Keratinocyte (primary cell): Measurements from ENCODE around the gene ASTL. TPM values are rescaled to one million over a fixed set of nuclear protein-coding genes. Genes with fewer than 3 reads are reported as not detected.

ENCODE experiments used
- DNase-seq: peaks from one replicate; pipeline ENCODE4 v3.0.0-alpha.2; 2011; ENCODE audit warnings: low read depth, missing footprints, low spot score
- FAIRE-seq: peaks from 2 replicates; lab custom pipeline; 2011; peaks lifted over from hg19 to GRCh38; lab: Jason Lieb, UNC
- H2AFZ ChIP-seq: 2 replicates; pipeline ENCODE4 v1.6.0; 2012; ENCODE audit warnings: low read length, control low read depth, inconsistent platforms; ENCODE audit not compliant: control insufficient read depth
- H3K27ac ChIP-seq: 2 replicates; pipeline ENCODE4 v1.5.1; 2011; ENCODE audit warnings: low read length; ENCODE audit not compliant: control insufficient read depth, insufficient read depth
- H3K27me3 ChIP-seq: 3 replicates; pipeline ENCODE4 v1.6.0; 2011; ENCODE audit warnings: low read length; ENCODE audit not compliant: control insufficient read depth, insufficient read depth; ENCODE audit errors: extremely low read depth
- H3K36me3 ChIP-seq, 2 experiments: 2 replicates in 1 of 2; 3 replicates in 1 of 2; pipeline ENCODE4 v1.5.1; 2011; ENCODE audit warnings: low read length in 2 of 2, mild to moderate bottlenecking in 1 of 2; ENCODE audit not compliant: control insufficient read depth in 2 of 2, insufficient read depth in 2 of 2; ENCODE audit errors: extremely low read depth in 1 of 2
- H3K4me1 ChIP-seq: 3 replicates; pipeline ENCODE4 v1.5.1; 2011; ENCODE audit warnings: low read length; ENCODE audit not compliant: control insufficient read depth, insufficient read depth; ENCODE audit errors: extremely low read depth
- H3K4me2 ChIP-seq: 3 replicates; pipeline ENCODE4 v1.6.0; 2011; ENCODE audit warnings: low read depth, low read length; ENCODE audit not compliant: control insufficient read depth, insufficient read depth; ENCODE audit errors: extremely low read depth
- H3K4me3 ChIP-seq, 3 experiments: fragments of 200-600 bp in 1 of 3; sonication (generic) in 1 of 3; 2 replicates in 2 of 3; 3 replicates in 1 of 3; pipeline ENCODE4 v1.5.1; 2011 to 2016; ENCODE audit warnings: low read length in 3 of 3, mild to moderate bottlenecking in 3 of 3, control low read depth in 2 of 3, inconsistent platforms in 1 of 3, low read depth in 1 of 3, mixed read lengths in 1 of 3, mixed run types in 1 of 3, moderate library complexity in 1 of 3; ENCODE audit not compliant: control insufficient read depth in 2 of 3, insufficient read depth in 2 of 3; ENCODE audit errors: extremely low read depth in 1 of 3
- H3K79me2 ChIP-seq: 2 replicates; pipeline ENCODE4 v1.6.0; 2012; ENCODE audit warnings: low read length; ENCODE audit not compliant: control insufficient read depth, insufficient read depth
- H3K9ac ChIP-seq: 3 replicates; pipeline ENCODE4 v1.6.0; 2011; ENCODE audit warnings: low read length; ENCODE audit not compliant: control insufficient read depth, insufficient read depth; ENCODE audit errors: extremely low read depth
- H3K9me1 ChIP-seq: 3 replicates; pipeline ENCODE4 v1.6.0; 2011; ENCODE audit warnings: low read length; ENCODE audit not compliant: control insufficient read depth, insufficient read depth; ENCODE audit errors: extremely low read depth
- H3K9me3 ChIP-seq: 2 replicates; pipeline ENCODE4 v1.5.1; 2012; ENCODE audit warnings: low read depth, low read length; ENCODE audit not compliant: control insufficient read depth
- H4K20me1 ChIP-seq: 3 replicates; pipeline ENCODE4 v1.6.0; 2011; ENCODE audit warnings: low read length; ENCODE audit not compliant: control insufficient read depth, insufficient read depth; ENCODE audit errors: extremely low read depth
- CTCF ChIP-seq, 3 experiments: IDR thresholded peaks in 1 of 3; conservative IDR thresholded peaks in 1 of 3; optimal IDR thresholded peaks in 1 of 3; 2 replicates in 2 of 3; 3 replicates in 1 of 3; pipeline versions ENCODE3 to v1.5.1; 2011; ENCODE audit warnings: low read length in 3 of 3, mild to moderate bottlenecking in 3 of 3, moderate library complexity in 2 of 3, control low read depth in 1 of 3, inconsistent platforms in 1 of 3; ENCODE audit not compliant: insufficient read depth in 2 of 3; ENCODE audit errors: extremely low read depth in 1 of 3
- EZH2 ChIP-seq: IDR thresholded peaks from one replicate; pipeline ENCODE4 v1.6.1; 2012; ENCODE audit warnings: inconsistent platforms, mild to moderate bottlenecking, low read length, moderate library complexity
- dilution Hi-C: fragments of 300-500 bp; cut with MboI; formaldehyde crosslinking; loops from one replicate; pipeline ENCODE4 v1.7.0; 2020; ENCODE audit warnings: low sequenced_read_pairs; ENCODE audit not compliant: extremely low pct_ligation_motif_present
- polyA plus RNA-seq, 5 experiments: library from polyadenylated mRNA; depleted of rRNA in 3 of 5; stranded (reverse) in 3 of 5; stranded (forward) in 1 of 5; unstranded in 1 of 5; fragments of >200 nt; gene quantifications; 1 replicate in 1 of 5; 2 replicates in 3 of 5; 3 replicates in 1 of 5; pipeline versions ENCODE4 v1.2.1 to v1.2.3, GENCODE V29; 2011 to 2012; ENCODE audit warnings: missing spikeins in 2 of 5, low read depth in 1 of 5, low replicate concordance in 1 of 5

ASTL gene
- polyA plus RNA-seq, 1 donor (not counting 4 experiments of a cell fraction or from before 2014, with no cell fraction given): not detected

DNA sequence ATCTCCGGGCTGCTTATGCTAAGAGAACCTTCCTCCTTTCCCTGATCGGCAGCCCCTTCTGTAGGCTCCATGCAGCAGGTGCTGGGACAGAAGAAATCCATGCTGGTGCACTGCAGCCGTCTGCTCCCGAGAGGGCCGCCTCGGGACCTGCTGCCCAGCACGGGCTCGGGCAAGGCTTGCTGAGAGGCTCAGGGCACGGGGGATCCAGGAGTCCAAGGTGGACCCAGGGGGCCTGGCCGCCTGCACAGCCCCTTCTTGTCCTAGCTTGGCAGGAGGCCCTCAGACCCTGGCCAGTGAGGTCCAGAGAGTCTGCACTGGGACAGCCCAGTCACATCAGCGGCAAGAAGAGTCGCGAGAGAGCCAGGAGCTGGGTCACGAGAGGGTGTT, 20.2 kb upstream of the ASTL start:
- no peak for DNase-seq
- Histone ChIP-seq H3K79me2 (no peaks in the 10 kb centered on the region), H3K36me3 (no peaks in the 10 kb centered on the region), H3K27me3 (peaks cover 26% of the 10 kb centered on the region), H4K20me1 (no peaks in the 10 kb centered on the region), H3K9me1 (no peaks in the 10 kb centered on the region), H3K4me2 (no peak overlapping the region), H3K27ac (no peak overlapping the region), H3K4me1 (no peaks in the 10 kb centered on the region), H3K9ac (no peak overlapping the region), H3K4me3 (no peak overlapping the region), H2AFZ (no peak overlapping the region), H3K9me3 (no peaks in the 10 kb centered on the region)
- no peak for FAIRE-seq
- TF ChIP-seq CTCF (optimal IDR thresholded peaks at IDR 0.05 in 1 of 3, IDR thresholded peaks at IDR 0.05 in 1 of 3, conservative IDR thresholded peaks at IDR 0.05 in 1 of 3; ENCODE audit: extremely low read depth in 1 of 3, insufficient read depth in 2 of 3, low read length in 3 of 3) (no peak), EZH2 (no peak)
- dilution Hi-C loops: no loop called here

DNA sequence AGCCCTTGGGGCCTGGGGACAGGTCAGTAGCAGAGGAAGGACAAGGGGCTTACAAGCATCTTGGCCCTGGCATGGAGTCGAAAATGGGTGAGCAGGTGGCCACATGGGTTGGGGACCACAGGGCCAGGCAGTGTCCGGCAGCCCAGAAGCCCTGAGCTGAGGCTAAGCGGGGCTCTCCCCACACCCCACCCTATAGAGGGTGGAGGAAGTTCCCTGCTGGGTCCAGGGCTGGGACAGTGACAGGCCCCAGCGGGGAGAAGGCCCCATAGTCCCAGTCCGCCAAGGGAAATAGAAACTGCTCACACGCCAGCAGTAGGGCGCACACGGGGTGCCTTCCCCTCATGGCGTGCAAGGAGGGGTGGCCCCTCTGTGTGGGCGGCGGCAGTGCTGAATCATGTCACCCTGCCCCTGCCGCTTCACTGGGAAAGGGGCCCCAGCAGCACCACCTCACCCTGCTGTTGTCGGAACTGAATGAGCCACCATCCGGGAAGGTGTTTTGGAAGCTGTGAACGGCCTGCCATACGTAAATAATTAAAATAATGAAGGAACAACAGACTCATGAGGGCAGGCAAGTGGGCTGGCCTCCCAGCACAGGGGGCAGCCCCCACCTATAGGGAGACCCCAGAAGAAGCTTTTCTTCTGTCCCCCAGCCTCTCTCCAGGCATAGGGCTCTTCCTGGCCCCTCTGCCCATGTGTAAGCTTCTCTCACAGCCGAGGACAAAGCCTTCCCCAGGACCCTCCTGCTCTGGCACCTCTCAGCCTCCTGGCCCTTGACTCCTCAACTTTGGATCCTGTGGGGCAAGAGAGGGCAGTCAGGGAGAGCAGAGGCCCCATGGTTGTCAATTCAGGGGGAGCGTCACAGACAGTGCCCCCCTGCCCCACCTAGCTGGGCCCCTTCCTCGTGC, 19.6 kb upstream of the ASTL start:
- H3K4me3 ChIP-seq: no peak overlapping the region
- H2AFZ ChIP-seq: no peak overlapping the region
- no peaks in the 10 kb centered on the region for H3K36me3 ChIP-seq
- no peaks in the 10 kb centered on the region for H4K20me1 ChIP-seq
- H3K9me3 ChIP-seq: no peaks in the 10 kb centered on the region
- H3K27ac ChIP-seq: no peak overlapping the region
- no peak overlapping the region for H3K4me2 ChIP-seq
- DNase-seq (no peak), FAIRE-seq (no peak)
- no peaks in the 10 kb centered on the region for H3K9me1 ChIP-seq
- no peak overlapping the region for H3K9ac ChIP-seq
- peaks cover 26% of the 10 kb centered on the region for H3K27me3 ChIP-seq
- no peaks in the 10 kb centered on the region for H3K79me2 ChIP-seq
- no peak for TF ChIP-seq EZH2
- no peak for TF ChIP-seq CTCF (optimal IDR thresholded peaks at IDR 0.05 in 1 of 3, IDR thresholded peaks at IDR 0.05 in 1 of 3, conservative IDR thresholded peaks at IDR 0.05 in 1 of 3; ENCODE audit: extremely low read depth in 1 of 3, insufficient read depth in 2 of 3, low read length in 3 of 3)
- dilution Hi-C loops: no loop called here
- H3K4me1 ChIP-seq: no peaks in the 10 kb centered on the region
